Glomerular endothelial cell (primary cell): ENCODE measurements around the gene PRKCA. TPM values are rescaled to one million over a fixed set of nuclear protein-coding genes. Genes with fewer than 3 reads are reported as not detected.
"Not testable (repeated sequence)": the region's sequence is repeated elsewhere in the genome, so short reads cannot be mapped to it uniquely, and the experiment has no call there.

Experiments used
- DNase-seq: peaks from one replicate; pipeline ENCODE4 v3.0.0-alpha.2; 2011; ENCODE audit warnings: low read depth, low spot score; ENCODE audit errors: extremely low read depth
- total RNA-seq: library from RNA; depleted of rRNA; stranded (reverse); fragments of >200 nt; gene quantifications from 2 replicates; pipeline ENCODE4 v1.2.3, GENCODE V29; 2015

The PRKCA gene
- total RNA-seq, 1 donor from 2014 or later: 18.4 TPM

DNA sequence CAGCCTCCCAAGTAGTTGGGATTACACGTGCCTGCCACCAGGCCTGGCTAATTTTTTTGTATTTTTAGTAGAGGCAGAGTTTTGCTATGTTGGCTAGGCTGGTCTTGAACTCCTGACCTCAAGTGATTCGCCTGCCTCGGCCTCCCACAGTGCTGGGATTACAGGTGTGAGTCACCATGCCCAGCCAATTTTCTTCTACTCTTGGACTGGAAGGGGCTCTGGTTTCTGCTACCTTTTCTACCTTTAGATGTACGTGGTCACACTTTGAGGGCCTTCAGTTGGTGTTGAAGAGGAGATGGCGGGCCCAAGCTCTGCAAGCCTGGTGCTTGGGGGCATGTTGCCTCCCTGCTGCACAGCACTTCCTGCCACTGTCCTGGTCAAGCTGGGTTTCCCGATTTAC lies 173.6 kb downstream of the PRKCA start:
- DNase-seq: no peak

DNA sequence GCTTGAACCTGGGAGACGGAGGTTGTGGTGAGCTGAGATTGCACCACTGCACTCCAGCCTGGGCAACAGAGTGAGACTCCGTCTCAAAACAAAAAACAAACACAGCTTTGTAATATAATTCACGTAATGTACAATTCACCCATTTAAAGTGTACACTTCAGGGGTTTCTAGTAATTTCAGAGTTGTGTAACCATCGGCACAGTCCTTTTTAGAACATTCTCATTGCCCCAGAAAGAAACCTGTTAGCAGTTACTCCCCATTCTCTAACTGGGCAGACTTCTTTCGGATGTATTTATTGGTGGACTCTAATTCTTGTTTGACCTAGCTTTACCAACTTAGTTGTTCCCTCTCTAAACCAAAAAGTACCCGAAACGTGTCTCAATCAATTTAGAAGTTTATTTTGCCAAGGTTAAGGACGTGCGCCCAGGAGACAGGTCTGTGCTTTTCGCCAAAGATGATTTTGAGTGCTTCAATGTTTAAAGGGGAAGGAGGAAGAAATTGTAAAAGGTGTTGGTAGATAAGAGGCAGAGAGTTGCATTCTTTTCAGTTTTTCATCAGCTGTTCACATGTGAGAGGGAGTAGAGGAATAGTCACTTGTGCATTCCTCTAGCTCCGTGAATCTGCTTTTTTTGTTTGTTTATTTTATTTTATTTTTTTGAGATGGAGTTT lies 175.3 kb downstream of the PRKCA start:
- DNase-seq: no peak

DNA sequence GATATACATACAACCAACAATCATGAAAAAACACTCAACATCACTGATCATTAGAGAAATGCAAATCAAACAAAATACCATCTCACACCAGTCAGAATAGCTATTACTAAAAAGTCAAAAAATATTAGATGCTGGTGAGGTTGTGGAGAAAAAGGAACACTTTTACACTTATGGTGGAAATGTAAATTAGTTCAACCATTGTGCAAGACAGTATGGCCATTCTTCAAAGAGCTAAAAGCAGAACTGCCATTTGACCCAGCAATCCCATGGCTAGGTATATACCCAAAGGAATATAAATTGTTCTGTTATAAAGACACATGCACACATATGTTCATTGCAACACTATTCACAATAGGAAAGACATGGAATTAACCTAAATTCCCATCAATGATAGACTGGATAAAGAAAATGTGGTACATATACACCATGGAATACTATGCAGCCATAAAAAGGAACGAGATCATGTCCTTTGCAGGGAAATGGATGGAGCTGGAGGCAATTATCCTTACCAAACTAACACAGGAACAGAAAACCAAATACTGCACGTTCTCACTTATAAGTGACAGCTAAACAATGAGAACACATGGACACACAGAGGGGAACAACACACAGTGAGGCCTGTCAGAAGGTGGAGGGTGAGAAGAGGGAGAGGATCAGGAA lies 176.9 kb downstream of the PRKCA start:
- DNase-seq: not testable (repeated sequence)

DNA sequence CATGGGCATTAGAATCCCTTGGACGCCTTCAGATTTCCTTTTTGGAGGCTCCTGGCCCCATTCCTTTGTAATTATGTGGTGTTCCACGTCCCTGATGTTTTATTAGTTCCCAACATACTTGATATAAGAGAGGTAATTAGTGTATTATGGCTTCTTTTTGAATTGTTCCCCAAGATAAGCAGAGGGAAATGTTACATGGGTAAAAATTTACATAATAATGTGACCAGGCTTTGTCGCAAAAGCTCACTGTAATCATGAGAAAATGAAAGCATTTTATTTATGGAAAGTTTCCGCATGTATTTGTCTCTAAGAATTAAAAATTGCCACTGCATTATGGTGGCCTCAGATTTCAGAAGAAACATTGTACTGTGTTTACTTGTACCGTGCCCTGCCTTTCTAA lies 177.8 kb downstream of the PRKCA start:
- no peak for DNase-seq

DNA sequence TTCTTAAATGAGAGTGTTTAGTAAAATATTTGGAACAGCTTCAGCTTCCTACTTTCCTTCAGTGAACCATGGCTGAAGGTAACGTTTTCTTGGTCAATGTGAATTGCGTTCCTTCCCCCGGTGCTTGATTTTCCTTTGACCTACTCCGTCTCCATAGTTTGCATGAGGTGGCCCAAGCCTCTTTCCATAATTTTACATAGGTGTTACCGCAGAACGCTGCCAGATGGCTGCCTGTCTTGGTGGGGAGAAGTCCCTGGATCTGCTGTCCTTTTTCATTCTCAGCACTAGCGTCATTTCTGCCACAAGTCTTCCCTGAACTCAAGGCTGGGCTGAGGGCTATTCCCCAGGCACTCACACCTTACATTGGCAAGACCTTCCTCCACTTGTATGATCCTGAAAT lies 178.4 kb downstream of the PRKCA start:
- DNase-seq: no peak

DNA sequence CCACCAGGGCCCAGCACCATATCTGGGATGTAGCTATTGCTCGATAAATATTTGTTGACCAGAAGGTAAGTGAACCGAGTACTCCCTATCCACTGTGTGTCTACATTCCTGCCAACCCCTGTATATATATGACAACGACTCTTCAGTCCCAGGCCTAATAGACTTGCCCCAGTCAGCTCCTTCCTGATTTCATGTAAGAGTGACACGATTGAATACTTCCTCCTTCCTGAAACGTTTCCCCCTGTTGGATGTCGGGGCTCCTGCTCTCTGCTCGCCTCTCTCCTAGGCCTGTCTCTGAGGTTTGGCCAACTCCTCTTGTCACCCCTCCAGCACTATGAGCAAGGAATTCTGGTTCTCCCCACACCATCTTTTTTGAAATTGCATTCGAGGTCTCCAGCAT lies 178.9 kb downstream of the PRKCA start:
- DNase-seq: no peak

DNA sequence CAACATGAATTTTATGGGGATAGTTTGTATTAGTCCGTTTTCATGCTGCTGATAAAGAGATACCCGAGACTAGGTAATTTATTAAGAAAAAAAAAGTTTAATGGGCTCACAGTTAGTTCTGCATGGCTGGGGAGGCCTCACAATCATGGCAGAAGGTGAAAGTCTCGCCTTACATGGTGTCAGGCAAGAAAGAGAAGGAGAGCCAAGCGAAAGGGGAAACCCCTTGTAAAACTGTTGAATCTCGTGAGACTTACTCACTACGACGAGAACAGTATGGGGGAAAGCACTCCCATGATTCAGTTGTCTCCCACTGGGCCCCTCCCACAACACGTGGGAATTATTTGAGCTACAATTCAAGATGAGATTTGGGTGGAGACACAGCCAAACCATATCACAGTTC lies 181.5 kb downstream of the PRKCA start:
- no peak for DNase-seq

DNA sequence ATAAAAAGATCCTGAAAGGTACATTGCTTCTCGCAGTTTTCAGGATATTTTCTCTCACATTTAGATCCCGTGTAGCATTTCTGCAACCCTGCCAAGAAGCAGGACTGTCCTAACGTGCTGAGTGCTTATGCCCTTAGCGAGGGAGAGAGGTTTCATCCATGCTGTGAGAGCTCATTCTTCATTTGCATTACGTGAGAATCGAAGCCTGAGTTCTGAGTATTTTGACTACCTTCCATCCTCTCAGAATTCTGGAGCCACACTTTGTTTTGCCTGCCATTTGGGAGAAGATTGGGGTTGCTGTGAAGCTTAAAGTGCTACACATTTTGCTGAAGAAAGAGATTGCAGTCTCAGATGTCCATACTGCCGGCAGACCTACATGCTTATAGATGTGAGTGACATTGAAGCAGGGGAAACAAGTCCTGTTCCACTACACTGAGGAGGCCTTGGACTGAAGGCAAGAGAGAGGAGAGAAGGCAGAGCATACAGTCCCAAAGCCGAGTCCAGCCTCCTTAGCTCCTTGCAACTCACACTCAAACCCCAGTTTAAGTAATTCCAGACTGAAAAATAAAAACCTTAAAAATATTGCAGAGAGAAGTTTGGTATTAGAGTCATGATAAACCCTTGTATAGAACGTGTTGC lies 183.0 kb downstream of the PRKCA start:
- no peak for DNase-seq

DNA sequence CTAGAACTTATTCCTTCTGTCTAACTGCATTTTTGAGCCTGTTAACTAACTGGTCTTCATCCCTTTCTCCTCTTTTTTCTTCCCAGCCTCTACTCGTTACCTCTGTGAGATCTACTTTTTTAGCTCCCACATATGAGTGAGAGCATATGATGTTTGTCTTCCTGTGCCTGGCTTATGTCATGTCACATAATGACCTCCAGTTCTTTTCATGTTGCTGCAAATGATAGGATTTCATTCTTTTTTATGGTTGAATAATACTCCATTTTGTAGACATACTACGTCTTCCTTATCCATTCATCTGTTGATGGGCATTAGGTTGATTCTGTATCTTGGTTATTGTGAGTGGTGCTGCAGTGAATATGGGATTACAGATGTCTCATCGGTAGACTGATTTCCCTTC lies 184.7 kb downstream of the PRKCA start:
- no peak for DNase-seq

DNA sequence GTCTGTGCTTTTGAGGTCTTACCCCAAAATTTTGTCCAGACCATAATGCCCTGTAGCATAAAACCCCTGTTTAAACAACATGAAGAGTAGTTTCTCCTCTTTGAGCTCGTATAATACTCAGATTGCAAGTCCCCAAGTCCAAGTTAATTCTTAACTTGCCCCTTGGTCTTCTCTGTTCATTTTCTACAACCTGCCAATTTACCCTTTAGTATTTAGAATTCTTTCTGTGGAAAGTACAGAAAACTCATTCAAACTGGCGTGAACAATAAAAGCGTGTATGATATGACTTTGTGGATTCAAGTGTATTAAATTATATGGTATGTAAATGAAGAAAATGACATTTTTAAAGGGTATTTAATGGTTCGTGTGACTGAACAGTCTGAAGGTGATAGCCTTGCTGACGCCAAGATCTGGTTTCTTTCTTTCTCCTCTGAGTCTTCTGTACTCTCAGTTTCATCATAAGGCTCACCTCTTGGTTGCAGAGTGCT lies 185.6 kb downstream of the PRKCA start:
- no peak for DNase-seq

DNA sequence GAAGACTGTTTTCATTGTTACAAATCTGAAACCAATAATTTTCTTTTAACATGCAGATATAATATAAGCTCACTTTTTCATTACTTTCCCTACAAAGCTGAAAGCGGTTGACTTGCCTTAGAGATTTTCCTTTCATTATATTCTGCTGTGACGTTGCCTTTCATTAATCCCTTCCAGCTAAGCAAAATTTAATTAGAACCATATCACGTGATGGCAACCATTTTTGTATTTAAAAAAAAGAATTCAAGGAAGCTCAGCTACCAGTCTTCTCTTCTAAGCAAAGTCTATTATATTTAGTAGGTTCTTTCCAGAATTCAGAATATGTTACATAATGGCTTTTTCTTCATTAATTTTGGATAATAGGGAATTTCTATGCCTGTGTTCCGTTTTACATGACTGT lies 186.5 kb downstream of the PRKCA start:
- DNase-seq: no peak

DNA sequence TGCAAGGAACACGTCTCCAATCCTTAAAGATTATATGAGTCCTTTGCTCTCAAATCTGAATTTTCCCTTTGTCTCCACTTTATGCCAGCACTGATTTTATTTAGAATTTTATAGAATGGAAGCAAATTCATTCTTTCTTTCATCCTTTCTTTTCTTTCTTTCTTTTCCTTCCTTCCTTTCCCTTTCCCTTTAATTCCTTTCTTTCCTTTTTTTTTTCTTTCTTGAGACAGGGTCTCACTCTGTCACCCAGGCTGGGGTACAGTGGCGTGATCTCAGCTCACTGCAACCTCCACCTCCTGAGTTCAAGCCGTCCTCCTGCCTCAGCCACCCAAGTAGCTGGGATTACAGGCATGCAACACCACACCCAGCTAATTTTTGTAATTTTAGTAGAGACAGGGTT lies 187.2 kb downstream of the PRKCA start:
- not testable (repeated sequence) for DNase-seq

DNA sequence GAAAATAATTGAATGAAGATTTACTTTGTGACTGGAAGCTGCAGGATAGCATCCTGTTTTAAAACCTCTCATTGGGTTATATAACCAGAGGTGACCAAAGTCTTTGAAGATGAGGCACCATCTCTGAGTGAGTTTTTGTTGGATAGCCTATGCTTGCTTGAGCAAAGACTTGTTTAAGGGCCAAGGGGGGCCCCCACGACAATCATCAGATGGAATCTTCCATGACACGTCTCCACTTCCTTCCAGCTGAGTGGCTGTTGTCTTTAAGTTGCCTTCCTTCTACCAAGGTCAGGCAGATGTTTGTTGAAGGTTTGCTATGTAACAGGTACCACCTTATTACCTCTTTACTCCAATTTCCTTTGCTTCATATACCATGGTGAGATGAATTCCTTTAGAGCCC lies 188.8 kb downstream of the PRKCA start:
- no peak for DNase-seq

DNA sequence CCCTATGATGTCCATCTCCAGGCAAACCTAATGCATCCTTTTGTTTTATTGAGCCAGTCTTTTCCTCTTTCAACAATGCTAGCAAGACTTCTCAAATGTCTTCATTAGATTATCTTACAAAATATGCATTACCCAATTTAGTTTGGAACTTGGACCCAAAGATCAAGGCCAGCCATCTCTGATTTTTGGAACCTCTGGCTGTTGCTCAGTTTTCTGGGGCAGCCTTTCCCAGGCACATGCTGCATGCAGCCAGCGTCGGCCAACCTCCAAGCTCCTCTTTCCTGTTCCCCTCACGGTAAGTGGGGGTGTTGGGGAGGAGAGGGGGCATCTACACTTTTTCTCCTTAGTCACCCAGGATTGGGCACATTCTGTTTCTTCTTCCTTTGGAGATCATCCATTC lies 189.3 kb downstream of the PRKCA start:
- DNase-seq: no peak

DNA sequence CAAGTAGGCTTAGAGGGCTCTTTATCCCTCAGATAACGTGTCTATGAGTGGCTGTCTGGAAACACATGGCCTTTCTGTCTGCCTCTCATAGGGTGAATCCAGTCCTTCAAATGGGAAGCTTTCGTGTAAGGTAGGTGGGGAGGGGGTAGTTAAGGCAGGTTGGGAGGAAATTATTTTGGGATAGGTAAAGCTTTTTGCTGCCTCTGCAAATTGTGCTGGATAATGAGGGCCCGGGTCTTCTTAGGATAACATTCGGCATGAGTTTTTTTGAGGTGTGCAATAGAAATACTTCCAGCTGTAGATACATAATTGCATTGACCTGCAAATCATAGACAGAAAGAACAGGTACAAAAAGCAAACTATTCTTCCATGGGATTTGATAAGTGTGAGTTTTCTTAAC lies 189.7 kb downstream of the PRKCA start:
- no peak for DNase-seq

DNA sequence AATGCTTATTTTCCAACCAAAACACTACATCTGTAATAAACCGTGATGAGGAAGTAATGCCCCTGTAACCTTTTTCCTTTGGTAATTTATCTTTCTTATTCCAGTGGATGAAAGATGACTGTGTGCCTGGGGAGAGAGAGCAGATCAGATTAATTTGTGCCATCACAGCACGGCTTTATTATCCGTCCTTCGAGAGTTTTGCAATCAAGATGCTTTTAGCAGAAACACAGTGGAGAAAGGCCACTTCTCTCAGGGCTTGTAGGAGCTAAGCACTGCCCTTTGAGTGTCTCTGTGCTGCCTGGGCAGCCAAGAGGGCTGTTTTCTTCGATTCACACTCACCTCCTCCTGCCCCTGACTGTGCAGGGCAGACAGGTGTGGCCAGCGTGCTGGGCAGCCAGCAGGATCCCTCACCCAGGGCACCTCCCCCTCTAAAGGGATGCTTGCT lies 190.2 kb downstream of the PRKCA start:
- DNase-seq: no peak

DNA sequence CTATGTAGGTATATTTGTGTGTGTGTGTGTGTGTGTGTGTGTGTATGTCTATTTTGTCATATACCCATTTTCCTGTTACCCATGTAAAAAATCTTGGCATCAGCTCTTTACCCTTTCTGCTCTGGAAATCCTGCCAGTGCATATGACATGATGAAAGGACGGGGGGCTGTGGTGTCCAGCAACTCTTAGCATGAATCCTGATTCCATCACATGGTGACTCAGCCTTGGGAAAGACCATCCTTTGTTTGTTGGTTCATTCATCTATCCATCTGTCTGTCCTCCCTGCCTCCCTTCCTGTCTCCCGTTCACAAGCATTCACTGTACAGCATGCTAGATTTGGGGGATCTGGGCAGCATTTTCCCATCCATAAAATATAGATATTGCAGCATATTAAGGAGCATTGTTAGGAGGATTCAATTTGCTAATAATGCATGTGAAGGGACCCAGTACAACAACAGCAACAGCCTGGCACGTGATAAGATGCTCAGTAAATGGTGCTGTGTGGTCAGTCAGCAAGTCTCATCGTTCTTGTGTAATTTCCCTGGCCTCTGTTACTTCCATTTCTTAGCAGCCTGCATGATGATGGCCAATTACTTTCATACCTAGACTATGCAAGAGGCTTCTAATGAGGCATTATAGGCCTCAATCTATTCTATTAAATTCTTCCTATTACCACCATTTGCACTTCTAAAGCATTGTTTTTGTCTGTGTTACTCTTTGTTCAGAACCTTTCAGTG lies 191.0 kb downstream of the PRKCA start:
- no peak for DNase-seq

DNA sequence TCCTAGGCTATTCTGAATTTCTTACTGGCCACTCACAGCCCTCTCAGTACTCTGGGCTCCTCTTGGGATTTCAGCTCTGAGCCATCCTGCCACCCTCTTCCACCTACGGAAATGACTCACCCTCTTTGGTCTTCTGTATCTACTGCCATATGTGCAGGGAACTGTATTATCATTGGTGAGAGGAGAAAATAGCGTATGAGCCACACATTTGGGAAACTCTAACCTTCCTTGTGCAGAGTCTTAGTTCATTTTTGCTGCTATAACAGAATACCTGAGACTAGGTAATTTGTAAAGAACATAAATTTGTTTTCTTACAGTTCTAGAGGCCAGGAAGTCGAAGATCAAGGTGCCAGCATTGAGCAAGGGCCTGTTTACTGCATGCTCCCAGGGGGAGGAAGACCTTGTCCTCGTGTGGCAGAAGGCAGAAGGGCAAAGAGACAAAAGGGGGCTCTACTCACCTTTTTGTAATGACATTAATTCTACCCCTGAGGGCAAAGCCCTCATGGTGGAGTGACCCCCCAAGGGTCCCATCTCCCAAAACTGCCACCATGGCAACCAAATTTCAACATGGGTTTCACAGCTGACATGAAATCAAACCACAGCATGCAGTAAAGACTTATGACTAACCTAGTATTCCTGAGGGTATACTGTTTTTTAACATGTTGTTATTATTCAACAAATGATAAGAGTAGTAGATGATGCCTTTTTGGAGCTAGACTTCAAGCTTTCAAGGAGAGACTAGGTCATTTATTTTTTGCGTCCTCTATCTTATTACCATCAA lies 191.8 kb downstream of the PRKCA start:
- peak; percentile 63 for DNase-seq

DNA sequence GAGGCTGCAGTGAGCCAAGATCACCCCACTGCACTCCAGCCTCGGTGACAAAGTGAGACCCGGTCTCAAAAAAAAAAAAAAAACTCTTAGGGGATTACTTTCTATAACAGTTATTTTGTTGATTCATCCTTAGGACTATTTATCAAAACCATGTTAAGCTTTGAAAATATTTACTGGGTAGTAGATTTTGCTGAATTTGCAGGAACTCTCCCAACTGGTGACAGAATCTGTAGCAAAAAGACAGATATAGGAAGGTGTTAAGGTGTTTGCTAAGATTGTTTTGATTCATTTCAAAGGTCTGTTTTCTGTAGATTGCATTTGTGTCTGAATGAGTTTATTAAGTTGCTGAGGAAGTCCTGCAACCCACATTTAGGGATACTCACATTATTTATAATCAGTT lies 192.6 kb downstream of the PRKCA start:
- no peak for DNase-seq

DNA sequence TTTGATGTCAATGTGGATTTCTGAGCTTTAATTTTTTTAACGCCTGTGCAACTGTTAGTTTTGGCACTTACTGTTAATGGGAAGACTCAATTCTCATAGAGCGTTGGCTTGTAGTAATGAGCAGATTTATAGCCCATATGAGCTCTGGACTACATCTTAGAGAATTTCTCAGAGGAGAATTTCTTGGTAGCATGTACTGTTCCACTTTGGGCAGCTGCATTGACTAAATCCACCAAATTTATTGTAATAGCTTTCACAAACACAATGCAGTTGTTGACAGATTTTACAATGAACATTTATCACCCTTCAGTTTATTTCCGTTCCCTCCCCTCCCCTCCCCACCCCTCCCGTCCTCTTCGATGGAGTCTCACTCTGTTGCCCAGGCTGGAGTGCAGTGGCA lies 193.9 kb downstream of the PRKCA start:
- no peak for DNase-seq

DNA sequence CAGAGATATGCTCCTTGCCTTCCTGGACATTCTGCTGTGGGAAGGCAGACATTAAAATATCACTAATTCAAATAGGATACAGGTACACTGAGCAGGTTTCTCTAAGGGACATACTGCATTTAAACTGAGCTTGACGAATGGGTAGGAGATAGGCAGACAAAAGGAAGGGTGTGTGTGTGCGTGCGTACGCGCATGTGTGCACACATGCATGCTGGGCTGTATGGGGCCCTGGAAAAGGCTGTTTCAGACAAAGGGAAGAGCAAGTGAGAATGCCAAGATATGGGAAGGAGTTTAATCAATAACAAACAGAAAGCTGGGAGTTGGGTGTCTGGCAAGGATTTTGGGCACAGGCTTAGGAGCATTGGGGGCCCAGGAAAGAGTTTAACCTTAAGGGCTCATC lies 196.2 kb downstream of the PRKCA start:
- DNase-seq: no peak
